Sciatic nerve (tissue), 2 donors: ENCODE measurements around the gene CCDC68. TPM values are rescaled to one million over a fixed set of nuclear protein-coding genes. Genes with fewer than 3 reads are reported as not detected.

Experiments
- ATAC-seq: fragments of 200-7000 bp; cut with Tn5 transposase; one replicate; pipeline ENCODE4 v1.9.1; 2020; ENCODE audit warnings: mild to moderate bottlenecking, moderate library complexity
- DNase-seq: peaks from one replicate; pipeline ENCODE4 v3.0.0-alpha.2; 2020; ENCODE audit warnings: low spot score
- intact Hi-C: fragments of 100-400 bp; cut with DNase I; formaldehyde crosslinking; loops from one replicate; pipeline ENCODE4 v1.14.2; 2022
- total RNA-seq: library from RNA; stranded (reverse); fragmentation: NEBNext Ultra II Directional; extraction: Animal tissue kit (Norgen Biotek cat#: 25700); gene quantifications from one replicate; pipeline ENCODE4 v1.2.1, GENCODE V29; 2021
- donor health status: DM: no; HTN: no; CAD: no.
- donor health status: DM: no; HTN: no; CAD: no.

Gene CCDC68
- total RNA-seq, 1 donor from 2014 or later = 8.6 TPM

GRCh38 chr18:54852780-54853675 lies 106.2 kb downstream of the CCDC68 start:
- DNase-seq (no peak), ATAC-seq (no peak)
- intact Hi-C loops = no loop called here

Other genes starting within 250 kb of the CCDC68 start
- gene RAB27B, start 131.0 kb downstream of the CCDC68 start, total RNA-seq = 0.62 TPM